PC-9 (cell line): Measurements from ENCODE around the gene CHP2. TPM values are rescaled to one million over a fixed set of nuclear protein-coding genes. Genes with fewer than 3 reads are reported as not detected.
"Not testable (repeated sequence)": the region's sequence is repeated elsewhere in the genome, so short reads cannot be mapped to it uniquely, and the experiment has no call there.

Source experiments
- BruUV-seq: library from RNA; stranded (reverse); fragments of 400-500 nt; replicated peaks from 2 replicates; lab custom pipeline; 2021; lab: Mats Ljungman, UMichigan
- CTCF ChIA-PET: fragments of 300-600 bp; sonication (Branson Sonifier 250); formaldehyde crosslinking; loops from one replicate; lab custom pipeline; 2022; ENCODE audit warnings: antibody characterized with exemption; lab: Charles Lee
- POLR2A ChIA-PET: fragments of 300-600 bp; sonication (Branson Sonifier 250); formaldehyde crosslinking; loops from one replicate; lab custom pipeline; 2022; ENCODE audit warnings: antibody characterized with exemption; ENCODE audit not compliant: unreplicated experiment; lab: Charles Lee
- DNase-seq, 2 experiments: peaks; one replicate each; pipeline versions ENCODE4 v3.0.0 to v3.0.0-alpha.2; 2015 to 2022; ENCODE audit warnings: mixed read lengths in 1 of 2
- H2AFZ ChIP-seq: fragments of 200-600 bp; sonication (generic); 2 replicates; pipeline ENCODE4 v1.8.1; 2017; ENCODE audit warnings: antibody characterized with exemption
- H3F3A ChIP-seq: fragments of 200-600 bp; sonication (generic); 2 replicates; pipeline ENCODE4 v1.8.1; 2017; ENCODE audit warnings: antibody characterized with exemption, mild to moderate bottlenecking, low read depth; ENCODE audit not compliant: insufficient read depth
- H3K27ac ChIP-seq: fragments of 200-600 bp; sonication (generic); 2 replicates; pipeline ENCODE4 v1.6.1; 2016; ENCODE audit warnings: mixed run types
- H3K27me3 ChIP-seq: fragments of 200-600 bp; sonication (generic); 2 replicates; pipeline ENCODE4 v1.6.1; 2016; ENCODE audit warnings: low read depth, mixed run types; ENCODE audit not compliant: insufficient read depth
- H3K36me3 ChIP-seq: fragments of 200-600 bp; sonication (generic); 2 replicates; pipeline ENCODE4 v1.6.1; 2016; ENCODE audit warnings: low read depth, mixed run types
- H3K4me1 ChIP-seq: fragments of 200-600 bp; sonication (generic); replicated peaks from 2 replicates; pipeline ENCODE4 v1.6.1; 2016; ENCODE audit warnings: mixed run types; ENCODE audit not compliant: insufficient read depth
- H3K4me2 ChIP-seq: fragments of 200-600 bp; sonication (generic); 2 replicates; pipeline ENCODE4 v1.6.1; 2017; ENCODE audit warnings: mixed run types
- H3K4me3 ChIP-seq: fragments of 200-600 bp; sonication (generic); 2 replicates; pipeline ENCODE4 v1.6.1; 2016; ENCODE audit warnings: mixed run types
- H3K79me2 ChIP-seq: fragments of 200-600 bp; sonication (generic); 2 replicates; pipeline ENCODE4 v1.6.1; 2017; ENCODE audit warnings: low read depth, mixed run types
- H3K9me2 ChIP-seq: fragments of 200-600 bp; sonication (generic); 2 replicates; pipeline ENCODE4 v1.8.1; 2017; ENCODE audit warnings: mild to moderate bottlenecking; ENCODE audit not compliant: insufficient read depth
- H3K9me3 ChIP-seq: fragments of 200-600 bp; sonication (generic); 2 replicates; pipeline ENCODE4 v1.8.1; 2016; ENCODE audit warnings: low read depth; ENCODE audit not compliant: insufficient read depth
- H4K20me1 ChIP-seq: fragments of 200-600 bp; sonication (generic); 2 replicates; pipeline ENCODE4 v1.8.1; 2017; ENCODE audit not compliant: insufficient read depth
- EZH2 ChIP-seq: fragments of 200-600 bp; sonication (generic); IDR thresholded peaks from 2 replicates; pipeline ENCODE4 v1.8.0; 2017; ENCODE audit warnings: antibody characterized with exemption, low read depth
- intact Hi-C: fragments of 100-400 bp; cut with micrococcal nuclease; formaldehyde crosslinking; loops from one replicate; pipeline ENCODE4 v1.10.0; 2022; ENCODE audit not compliant: unreplicated experiment
- total RNA-seq: library from RNA; stranded (reverse); gene quantifications from 2 replicates; pipeline ENCODE4 v1.2.3, GENCODE V29; 2021
- TF ChIP-seq, protein P1 (sequence below): fragments of 200-600 bp; sonication (generic); conservative IDR thresholded peaks from 2 replicates; pipeline ENCODE4 v1.6.1; 2017; ENCODE audit warnings: mixed run types, antibody characterized with exemption, mild to moderate bottlenecking, moderate library complexity

CHP2 gene
- total RNA-seq, 1 experiment from 2014 or later: not detected

GRCh38 chr16:23711785-23712184 lies 43.0 kb upstream of the CHP2 start:
- POLR2A ChIA-PET: interaction anchor here (0.5 kb wide), 1 partner anchor 276 kb away, joined by 3 read pairs; no protein-coding TSS in a partner anchor
- intact Hi-C loops: no loop called here
- CTCF ChIA-PET: no interaction called here

GRCh38 chr16:23712976-23713375 lies 41.9 kb upstream of the CHP2 start, which contains the start of gene ERN2:
Gene ERN2, minus strand, starts transcription at chr16:23713222. Its CDS starts 35 bp downstream, at chr16:23713187.
- no peaks in the 10 kb centered on the region for H4K20me1 ChIP-seq
- H2AFZ ChIP-seq: no peak within 1 kb of the TSS
- no peaks in the 10 kb centered on the region for H3K36me3 ChIP-seq
- TF ChIP-seq, protein P1, sequence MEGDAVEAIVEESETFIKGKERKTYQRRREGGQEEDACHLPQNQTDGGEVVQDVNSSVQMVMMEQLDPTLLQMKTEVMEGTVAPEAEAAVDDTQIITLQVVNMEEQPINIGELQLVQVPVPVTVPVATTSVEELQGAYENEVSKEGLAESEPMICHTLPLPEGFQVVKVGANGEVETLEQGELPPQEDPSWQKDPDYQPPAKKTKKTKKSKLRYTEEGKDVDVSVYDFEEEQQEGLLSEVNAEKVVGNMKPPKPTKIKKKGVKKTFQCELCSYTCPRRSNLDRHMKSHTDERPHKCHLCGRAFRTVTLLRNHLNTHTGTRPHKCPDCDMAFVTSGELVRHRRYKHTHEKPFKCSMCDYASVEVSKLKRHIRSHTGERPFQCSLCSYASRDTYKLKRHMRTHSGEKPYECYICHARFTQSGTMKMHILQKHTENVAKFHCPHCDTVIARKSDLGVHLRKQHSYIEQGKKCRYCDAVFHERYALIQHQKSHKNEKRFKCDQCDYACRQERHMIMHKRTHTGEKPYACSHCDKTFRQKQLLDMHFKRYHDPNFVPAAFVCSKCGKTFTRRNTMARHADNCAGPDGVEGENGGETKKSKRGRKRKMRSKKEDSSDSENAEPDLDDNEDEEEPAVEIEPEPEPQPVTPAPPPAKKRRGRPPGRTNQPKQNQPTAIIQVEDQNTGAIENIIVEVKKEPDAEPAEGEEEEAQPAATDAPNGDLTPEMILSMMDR: no peak
- TF ChIP-seq EZH2: no peak
- no peak within 1 kb of the TSS for H3K27ac ChIP-seq
- DNase-seq: no peak
- H3K79me2 ChIP-seq: no peaks in the 10 kb centered on the region
- H3K9me3 ChIP-seq: no peaks in the 10 kb centered on the region
- H3F3A ChIP-seq: peaks cover 12% of the 10 kb centered on the region; the same call in 1 of the 2 replicates
- peaks cover 19% of the 10 kb centered on the region for H3K4me1 ChIP-seq
- ChIA-PET CTCF (no interaction called here), POLR2A (no interaction called here)
- BruUV-seq: no TSS peak
- peak within 1 kb of the TSS; percentile 45 for H3K4me2 ChIP-seq
- intact Hi-C loops: no loop called here
- H3K4me3 ChIP-seq: no peak within 1 kb of the TSS
- H3K27me3 ChIP-seq: peaks cover 15% of the 10 kb centered on the region
- no peaks in the 10 kb centered on the region for H3K9me2 ChIP-seq

More at GRCh38 chr16:23711785-23712184, 43.0 kb upstream of the CHP2 start:
- no peaks in the 10 kb centered on the region for H3K79me2 ChIP-seq
- no peak overlapping the region for H3K27ac ChIP-seq
- H3K9me2 ChIP-seq: no peaks in the 10 kb centered on the region
- H3K27me3 ChIP-seq: peaks cover 4% of the 10 kb centered on the region; the same call in 1 of the 2 replicates
- TSS peak; percentile 25 for BruUV-seq
- H4K20me1 ChIP-seq: no peaks in the 10 kb centered on the region
- no peak for TF ChIP-seq EZH2
- TF ChIP-seq, protein P1: no peak
- H3K4me3 ChIP-seq: no peak overlapping the region
- peak overlapping the region; percentile 45 for H3K4me2 ChIP-seq
- H2AFZ ChIP-seq: no peak overlapping the region
- peaks cover 19% of the 10 kb centered on the region for H3K4me1 ChIP-seq
- no peaks in the 10 kb centered on the region for H3K9me3 ChIP-seq
- H3F3A ChIP-seq: peaks cover 12% of the 10 kb centered on the region; the same call in 1 of the 2 replicates
- H3K36me3 ChIP-seq: no peaks in the 10 kb centered on the region
- DNase-seq: peak; percentile 48 to 63

DNA sequence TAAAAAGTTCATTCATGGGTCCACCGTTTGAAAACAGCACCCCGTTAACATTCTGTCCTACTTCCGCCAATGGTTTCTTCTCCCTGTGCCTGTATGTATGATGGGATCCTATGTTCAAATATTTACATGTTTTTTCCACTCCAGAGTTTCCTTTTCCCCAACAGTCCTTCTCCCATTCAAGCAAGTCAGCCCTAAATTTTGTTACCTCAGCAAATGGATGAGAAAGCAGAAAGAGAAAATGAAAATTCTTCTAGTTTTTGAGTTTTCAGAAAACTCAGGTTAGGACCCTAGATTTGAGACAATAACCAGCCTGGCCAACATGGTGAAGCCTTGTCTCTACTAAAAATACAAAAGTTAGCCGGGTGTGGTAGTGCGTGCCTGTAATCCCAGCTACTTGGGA lies 38.3 kb upstream of the CHP2 start:
- Histone ChIP-seq H4K20me1 (no peaks in the 10 kb centered on the region), H3F3A (peaks cover 3% of the 10 kb centered on the region; the same call in 1 of the 2 replicates), H3K9me3 (no peaks in the 10 kb centered on the region), H3K4me2 (no peak overlapping the region), H3K4me3 (no peak overlapping the region), H3K36me3 (no peaks in the 10 kb centered on the region), H2AFZ (no peak overlapping the region), H3K9me2 (no peaks in the 10 kb centered on the region), H3K27ac (no peak overlapping the region), H3K4me1 (peaks cover 12% of the 10 kb centered on the region), H3K79me2 (no peaks in the 10 kb centered on the region), H3K27me3 (peaks cover 17% of the 10 kb centered on the region)
- ChIA-PET CTCF (no interaction called here), POLR2A (no interaction called here)
- intact Hi-C loops: no loop called here
- no TSS peak for BruUV-seq
- TF ChIP-seq EZH2: no peak
- TF ChIP-seq, protein P1: no peak
- DNase-seq: no peak

GRCh38 chr16:23722613-23723240 lies 32.1 kb upstream of the CHP2 start:
- peaks cover 11% of the 10 kb centered on the region; the same call in 1 of the 2 replicates for H3K27me3 ChIP-seq
- H3K4me1 ChIP-seq, H2AFZ ChIP-seq, H3K36me3 ChIP-seq, POLR2A ChIA-PET, H3K27ac ChIP-seq, H3F3A ChIP-seq, BruUV-seq, CTCF ChIA-PET, H3K79me2 ChIP-seq, H3K4me2 ChIP-seq, DNase-seq, H3K9me3 ChIP-seq, H3K9me2 ChIP-seq, intact Hi-C loops, H4K20me1 ChIP-seq, H3K4me3 ChIP-seq: not testable (repeated sequence)
